ENCODE measurements around the gene TPRA1.

The TPRA1 gene

DNA sequence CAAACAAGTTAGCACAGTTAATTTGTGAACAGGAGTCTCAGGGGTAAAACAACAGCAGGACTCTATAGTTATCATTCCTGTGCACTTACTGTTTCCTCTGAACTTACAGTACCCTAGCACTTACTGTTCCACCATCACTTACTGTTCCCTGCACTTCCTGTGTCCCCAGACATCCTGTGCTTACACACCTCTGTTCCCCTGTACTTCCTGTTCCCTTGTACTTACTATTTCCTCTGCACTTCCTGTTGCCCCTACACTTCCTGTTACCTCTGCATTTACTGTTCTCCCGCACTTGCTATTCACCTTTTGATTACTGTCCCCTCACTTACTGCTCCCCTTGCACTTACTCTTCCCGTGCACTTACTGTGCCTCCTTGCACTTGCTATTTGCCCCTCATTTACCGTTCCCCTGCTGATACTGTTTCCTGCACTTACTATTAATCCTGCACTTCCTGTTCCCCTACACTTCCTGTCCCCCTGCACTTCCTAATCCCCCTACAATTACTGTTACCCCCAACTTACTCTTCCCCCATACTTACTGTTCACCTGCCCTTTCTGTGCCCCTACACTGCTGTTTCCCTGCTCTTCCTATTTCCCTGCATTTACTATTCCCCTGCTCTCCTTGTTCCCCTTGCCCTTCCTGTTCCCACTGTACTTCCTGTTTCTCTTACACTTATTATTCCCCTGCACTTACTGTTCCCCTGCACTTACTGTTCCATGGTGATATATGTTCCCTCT lies 30.3 kb downstream of the TPRA1 start:
- no peak for DNase-seq (ENCODE audit: low read depth, low spot score)

DNA sequence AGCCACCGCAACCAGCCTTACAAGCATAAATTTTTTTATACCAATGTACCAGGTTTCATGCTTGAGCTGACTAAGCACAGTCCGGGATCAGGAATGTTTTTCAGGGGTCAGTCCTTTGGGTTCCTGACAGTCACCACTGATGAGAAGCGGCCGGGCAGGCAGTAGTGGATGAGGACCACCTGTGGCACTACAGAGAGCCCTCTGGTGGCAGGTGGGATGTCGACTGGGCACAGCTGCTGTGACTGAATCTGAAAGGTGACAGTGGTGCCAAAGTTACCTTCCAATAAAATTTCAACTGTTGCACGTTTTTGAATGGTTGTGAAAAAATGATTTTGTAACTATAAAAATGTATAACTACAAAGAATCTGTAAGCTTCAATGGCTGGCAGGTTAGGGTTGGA lies 34.0 kb downstream of the TPRA1 start:
- DNase-seq (ENCODE audit: low read depth, low spot score), result no peak

DNA sequence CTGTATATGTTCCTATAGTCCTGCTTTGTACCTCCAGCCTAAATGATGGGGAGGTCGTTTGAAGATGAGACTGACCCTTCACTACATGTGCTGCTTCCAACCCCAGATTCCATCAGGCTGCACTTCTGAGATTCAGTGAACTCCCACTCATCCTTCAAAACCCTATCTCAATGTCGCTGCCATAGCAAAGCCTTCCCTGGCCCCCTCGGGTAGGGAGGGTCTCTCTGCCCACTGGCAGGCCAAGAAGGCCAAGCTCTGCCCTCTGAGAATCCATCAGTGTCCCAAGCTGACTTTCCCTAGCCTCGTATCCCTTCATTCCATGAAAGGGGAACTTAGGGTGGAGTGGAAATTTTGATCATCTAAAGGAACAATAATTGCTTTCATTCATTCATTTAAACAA lies 35.4 kb downstream of the TPRA1 start:
- DNase-seq (ENCODE audit: low read depth, low spot score), result no peak

DNA sequence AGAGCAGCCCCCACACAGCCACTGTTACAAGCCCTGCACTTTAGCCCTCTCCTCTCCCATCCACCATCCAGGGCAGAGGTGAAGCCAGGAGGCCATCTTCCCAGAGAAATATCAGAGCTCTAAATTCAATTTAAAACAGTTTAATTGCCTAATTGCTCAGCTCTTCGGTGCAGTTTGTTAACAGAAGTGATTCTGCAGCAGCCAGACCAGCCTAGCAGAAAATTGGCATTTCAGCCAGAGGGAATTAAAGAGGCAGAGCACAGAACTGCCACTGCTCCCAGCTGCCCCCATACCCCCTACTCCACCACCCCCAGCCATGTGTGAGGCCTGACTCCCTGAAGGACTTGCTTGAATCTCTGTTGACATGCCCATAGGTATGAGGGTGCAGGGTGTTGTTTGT lies 38.5 kb downstream of the TPRA1 start:
- no peak for DNase-seq (ENCODE audit: low read depth, low spot score)

DNA sequence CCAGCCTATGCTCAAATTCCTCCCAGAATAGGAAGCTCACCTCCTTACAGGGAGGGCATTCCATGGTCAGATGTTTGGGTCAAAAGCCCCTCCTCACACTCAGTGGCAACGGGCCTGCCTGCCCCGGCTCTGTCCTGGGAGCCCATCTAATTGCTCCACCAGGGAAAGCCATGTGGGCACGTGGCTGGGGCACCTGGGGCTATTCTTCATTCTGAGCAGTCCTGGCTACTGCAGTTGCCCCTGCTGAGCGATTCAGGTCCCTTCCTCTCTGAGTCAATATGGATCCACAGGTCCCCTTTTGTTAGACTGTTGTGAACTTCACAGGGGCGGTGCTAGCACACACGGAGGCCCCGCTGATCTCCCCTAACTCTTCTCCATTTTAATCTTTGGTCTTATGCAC lies 39.4 kb downstream of the TPRA1 start:
- no peak for DNase-seq (ENCODE audit: low read depth, low spot score)

DNA sequence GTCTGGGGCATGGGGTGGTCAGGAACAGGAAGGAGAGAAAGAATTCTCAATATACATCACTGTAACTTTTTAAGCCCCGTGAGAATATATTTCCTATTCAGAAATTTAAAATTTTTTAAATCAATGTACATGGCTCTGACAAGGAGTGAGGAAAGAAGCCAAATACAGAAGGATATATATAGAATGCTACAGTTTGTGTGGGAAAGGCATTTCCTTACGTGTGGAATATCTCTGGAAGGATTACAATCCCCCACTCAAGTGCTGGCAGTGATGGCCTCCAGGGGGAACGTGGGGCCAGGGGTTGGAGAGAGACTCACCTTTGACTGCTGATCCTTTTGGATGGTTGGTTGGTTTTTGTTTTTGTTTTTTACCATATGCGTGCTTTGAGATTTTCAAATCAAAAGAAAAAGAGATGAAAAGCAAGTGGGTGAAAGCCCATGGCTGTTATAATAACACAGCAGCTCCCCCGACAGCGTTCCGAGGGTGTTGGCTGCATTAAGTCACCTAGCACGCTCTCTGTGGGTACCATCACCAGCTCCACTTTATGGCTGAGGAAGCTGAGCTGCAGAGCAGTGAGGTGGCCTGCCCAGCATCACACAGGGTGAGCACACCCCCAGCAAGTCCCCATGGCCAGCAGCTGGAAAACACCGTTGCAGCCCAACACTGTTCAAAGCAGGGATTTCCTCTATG lies 39.9 kb downstream of the TPRA1 start:
- no peak for DNase-seq (ENCODE audit: low read depth, low spot score)

DNA sequence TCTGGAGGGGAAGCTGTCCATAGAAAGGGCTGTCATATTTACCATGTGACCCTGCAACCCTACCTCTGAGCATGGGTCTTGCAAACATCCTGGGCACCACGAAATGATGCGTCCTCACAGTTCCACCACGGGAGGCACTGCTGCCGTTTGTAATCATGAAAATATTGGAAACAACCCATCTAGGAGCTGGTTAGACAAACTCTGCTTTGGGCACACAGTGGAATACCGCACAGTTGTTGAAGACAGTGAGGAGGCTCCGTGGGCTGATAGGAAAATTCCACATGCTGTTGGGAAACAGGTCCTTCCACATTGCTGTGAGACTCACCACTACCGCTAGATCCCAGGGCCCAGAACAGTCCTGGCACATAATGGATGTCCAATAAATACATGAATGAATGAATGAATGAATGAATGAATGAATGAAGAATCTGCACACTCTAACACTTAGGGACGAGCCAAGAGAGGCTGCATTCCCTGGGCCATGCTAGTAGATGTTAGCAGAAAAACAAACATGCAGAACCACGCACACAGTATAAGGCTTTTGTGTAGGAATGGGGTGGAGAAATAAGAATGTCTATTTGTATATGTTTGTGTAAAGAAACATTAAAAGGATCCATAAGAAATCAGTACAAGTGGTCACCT lies 40.6 kb downstream of the TPRA1 start:
- DNase-seq (ENCODE audit: low read depth, low spot score), result no peak

DNA sequence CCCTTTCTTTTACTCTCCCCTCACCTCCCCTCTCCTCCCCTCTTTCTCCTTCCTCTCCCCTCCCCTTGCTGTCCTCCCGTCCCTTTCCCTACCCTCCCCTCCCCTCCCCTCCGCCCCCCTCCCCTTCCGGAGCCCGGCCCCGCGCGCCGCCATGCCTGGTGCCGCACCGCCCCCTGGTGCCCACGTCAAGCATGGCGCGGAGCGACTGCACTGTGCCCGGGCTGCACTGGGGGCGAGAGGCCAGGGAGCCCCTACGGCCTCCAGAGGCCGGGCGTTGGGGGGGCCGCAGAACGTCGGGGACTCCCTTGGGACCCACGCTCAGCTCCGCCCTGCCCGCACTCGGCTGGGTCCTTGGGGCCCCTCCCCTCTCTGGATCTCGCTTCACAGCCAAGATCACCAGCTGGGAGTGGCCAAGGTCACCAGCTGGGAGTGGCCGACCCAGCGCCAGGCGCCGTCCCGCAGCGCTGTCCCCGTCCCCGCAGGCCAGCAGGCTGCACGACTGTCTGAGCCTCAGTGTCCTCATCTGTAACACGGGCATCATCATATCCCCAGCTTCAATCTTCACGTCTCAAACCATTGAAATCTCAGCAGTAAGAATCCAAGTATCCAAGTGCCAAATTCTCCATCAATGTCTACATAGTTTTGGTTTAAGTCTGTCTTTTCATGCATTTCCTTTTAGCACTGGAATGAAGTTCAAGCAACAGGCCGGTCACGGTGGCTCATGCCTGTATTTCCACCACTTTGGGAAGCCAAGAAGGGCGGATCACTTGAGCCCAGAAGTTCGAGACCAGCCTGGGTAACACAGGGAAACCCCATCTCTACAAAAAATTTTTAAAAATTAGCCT lies 42.5 kb downstream of the TPRA1 start:
- DNase-seq (ENCODE audit: low read depth, low spot score), result no peak

DNA sequence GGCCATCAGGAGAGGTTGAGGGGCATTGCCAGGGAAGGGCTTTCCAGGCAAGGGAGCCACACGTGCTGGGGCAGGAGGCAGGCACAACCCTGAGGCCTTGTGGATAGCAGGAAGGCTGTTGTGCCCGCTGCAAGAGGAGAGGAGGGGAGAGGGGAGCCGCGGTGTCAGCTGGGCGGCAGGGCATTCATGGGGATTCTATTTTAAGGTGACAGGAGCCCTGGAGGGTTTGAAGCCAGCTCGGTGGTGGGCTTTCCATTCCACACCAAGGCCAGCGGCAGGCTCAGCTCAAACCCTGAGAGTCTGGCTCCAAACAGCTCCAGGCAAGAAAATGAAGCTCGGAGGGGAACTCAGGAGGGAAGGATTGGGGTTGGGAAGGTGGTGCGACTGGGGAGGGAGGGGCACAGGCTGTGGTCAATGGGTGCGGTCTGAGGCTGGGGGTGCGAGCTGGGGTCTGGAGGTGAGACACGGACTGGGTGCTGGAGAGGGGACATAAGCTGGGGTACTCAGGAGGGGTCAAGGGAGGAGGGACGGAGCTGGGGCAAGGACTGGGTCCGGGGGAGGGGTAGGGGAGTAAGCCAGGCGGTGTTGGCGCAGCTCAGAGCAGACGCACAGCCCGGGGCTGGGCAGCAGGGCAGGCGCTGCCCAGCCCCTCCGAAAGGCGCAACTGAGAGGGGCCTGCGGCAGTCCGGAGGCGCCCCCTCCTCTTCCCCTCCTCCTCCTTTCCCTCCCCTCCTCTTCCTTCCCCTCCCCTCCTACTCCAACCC lies 43.4 kb downstream of the TPRA1 start:
- DNase-seq (ENCODE audit: low read depth, low spot score), result no peak

DNA sequence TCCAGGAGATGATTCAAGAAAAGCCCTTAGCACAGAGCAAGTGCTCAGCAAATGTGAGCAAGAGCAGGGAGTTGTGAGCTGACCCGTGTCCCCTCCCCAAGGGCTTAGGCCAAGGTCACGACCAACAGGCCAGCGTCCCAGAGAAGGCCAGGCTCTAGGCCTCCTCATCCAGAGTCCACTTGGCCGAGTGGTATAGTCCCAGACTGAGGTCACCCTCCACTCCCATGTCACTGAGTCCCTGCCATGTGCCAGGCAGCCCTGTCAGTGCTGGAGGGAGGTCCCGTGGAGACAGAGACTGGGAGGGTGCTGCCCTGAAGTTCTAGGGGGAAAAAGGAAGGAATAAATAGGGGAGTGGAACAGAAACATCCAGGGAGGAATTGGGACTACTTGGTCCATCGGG lies 44.0 kb downstream of the TPRA1 start:
- no peak for DNase-seq (ENCODE audit: low read depth, low spot score)

DNA sequence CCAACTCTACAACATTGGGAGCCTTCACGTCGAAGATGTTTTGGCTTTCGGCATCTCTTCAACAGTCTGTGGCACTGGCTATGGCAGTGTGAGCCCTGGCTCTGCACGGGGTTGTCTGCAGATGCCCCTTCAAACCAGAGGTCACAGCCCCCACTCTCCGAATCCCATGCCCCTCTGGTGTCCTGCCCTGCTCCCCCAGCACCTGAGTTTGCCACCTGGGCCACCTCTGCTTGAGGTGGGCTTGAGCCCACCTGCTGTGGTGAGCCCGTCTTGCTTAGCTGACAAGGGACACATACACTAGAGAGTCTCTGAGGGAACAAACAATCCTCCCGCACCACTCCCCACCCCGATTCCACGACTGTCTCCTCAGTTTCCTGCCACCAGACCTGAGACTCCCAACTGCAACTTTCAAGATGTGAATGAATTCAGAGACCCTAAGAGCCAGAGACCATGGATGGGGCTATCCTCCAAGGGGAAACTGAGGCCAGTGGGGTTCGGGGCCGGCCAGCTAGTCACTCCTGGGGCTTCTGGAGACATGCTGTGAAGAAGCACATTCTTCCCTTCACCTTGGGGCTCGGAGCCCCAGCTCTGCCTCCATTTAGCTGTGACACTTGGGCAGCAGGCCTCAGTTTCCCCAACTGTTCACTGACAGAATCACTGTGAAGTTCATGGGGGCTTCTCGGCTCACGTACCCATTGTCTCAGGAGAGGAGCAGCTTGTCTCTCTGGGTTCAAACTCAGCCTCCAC lies 44.6 kb downstream of the TPRA1 start:
- no peak for DNase-seq (ENCODE audit: low read depth, low spot score)

DNA sequence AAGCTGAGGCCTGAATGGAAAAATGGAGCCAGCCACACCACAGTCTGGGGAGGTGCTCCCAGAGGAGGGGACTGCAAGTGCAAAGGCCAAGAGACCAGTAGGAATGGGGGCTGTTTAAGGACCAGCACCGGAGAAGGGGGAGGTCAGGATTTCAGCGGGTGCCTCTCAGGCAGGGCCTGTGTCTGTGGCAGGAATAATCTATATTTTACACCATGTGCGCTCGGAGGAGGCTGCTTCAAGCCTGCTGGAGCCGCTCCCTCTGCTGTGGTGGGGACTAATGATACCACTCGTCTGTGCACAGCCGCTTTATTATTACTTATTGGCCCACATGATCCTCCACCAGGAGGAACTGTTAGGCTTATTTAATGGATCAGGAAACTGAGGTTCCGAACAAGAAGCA lies 45.3 kb downstream of the TPRA1 start:
- DNase-seq (ENCODE audit: low read depth, low spot score), result no peak

DNA sequence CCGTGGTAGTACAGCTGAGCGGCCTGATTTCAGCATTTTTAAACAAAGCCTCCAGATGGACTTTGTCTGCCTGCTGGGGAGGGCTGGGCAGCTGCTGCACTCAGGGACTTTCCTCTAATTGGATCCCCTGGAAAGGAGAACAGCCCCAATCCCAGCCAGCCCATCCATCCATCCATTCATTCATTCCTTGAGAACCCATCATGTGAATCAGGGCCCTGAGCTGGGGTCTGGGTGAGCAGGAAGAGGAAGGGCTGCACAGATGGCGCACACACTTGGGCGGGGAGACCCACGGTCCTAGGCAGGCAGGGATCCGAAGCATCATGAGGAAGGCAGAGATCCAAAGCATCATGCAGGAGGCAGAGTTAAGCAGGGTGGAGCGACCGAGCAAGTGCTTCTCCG lies 45.7 kb downstream of the TPRA1 start:
- no peak for DNase-seq (ENCODE audit: low read depth, low spot score)

DNA sequence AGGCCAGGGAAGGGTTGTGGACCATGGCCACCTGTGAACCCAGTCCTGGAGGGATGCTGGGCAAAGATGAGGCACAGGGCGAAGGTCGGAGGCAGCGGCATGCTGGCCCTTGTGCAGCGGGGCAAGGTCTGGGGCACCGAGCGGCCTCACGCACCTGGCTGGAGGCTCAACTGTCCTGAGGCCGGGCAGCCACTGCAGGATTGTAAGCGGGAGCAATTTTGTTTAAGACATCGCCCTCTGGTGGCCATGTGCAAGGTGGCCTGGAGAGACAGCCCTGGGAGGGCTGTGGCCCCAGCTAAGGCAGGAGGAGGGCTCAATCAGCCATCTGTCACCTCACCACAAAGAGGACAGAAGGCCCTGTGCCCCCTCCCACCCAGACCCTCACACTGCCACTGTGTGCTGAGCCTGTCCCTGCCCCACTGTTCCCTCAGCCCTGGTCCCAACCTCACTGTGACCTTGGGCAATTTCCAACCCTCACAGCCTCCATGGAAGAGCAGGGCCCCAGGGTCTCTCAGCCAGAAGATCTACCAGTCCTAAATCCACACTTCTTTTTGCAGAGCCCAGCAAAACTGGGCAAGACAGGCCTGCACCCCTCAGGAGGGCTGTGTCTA lies 46.2 kb downstream of the TPRA1 start:
- DNase-seq (ENCODE audit: low read depth, low spot score), result no peak

DNA sequence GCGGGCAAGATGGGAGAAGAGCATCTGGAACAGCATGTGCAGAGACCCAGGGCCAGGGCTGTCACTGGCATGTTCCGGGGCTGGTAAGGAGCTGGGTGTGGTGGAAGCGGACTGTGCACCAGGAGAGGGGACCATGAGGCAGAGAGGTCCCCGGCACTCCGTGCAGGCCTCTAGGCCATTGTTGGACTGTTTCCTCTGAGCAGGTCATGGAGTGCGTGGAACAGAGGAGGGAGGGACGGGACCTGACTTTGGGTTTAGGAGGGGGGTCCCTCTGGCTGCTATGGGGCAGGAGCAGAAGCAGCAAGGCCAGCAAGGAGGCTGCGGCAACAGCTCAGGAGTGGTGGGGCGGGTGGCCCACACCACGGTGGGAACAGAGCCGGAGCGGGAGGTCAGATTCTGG lies 47.1 kb downstream of the TPRA1 start:
- no peak for DNase-seq (ENCODE audit: low read depth, low spot score)

DNA sequence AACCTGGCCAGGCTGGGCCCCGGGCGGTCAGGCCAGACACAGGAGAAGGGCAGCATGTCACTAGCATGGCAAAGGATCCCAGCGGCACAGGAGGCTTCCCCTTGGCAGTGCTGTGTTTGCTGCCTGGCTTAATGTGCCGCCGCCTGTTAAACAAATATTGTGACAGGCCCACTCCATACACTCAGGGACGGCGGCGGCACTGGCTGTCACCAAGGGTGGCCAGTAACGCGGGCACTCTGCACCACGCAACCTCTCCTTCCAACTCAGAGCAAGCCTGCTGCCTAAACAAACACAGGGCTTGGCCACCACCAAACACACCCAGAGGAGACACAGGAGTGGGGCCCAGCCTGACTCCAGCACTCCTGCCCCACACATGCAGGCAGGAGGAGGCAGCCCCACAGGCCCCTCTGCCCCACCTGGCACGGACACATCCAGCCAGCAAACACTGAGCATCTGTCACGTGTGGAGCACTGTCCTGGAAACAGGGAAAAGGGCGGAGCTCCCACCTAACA lies 48.0 kb downstream of the TPRA1 start:
- DNase-seq (ENCODE audit: low read depth, low spot score), result no peak

DNA sequence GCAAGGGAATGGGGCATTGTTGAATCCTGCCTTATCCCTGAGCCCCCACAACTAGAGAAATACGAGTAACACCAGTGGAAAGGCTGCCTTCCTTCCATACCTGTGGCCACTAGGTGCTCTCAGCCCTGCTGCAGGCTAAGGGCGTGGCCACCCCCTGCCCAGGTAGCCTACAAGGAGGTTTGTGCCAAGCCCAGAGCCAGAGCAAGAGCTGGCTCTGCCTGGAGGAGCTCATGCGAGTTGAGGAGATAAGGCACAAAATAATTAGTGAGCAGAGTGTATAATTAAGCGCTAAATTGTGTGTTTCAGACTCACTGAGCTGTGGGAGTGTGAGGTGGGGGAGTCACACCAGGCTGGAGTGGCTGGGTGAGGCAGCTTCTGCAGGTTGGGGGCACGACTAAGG lies 49.2 kb downstream of the TPRA1 start:
- no peak for DNase-seq (ENCODE audit: low read depth, low spot score)

DNA sequence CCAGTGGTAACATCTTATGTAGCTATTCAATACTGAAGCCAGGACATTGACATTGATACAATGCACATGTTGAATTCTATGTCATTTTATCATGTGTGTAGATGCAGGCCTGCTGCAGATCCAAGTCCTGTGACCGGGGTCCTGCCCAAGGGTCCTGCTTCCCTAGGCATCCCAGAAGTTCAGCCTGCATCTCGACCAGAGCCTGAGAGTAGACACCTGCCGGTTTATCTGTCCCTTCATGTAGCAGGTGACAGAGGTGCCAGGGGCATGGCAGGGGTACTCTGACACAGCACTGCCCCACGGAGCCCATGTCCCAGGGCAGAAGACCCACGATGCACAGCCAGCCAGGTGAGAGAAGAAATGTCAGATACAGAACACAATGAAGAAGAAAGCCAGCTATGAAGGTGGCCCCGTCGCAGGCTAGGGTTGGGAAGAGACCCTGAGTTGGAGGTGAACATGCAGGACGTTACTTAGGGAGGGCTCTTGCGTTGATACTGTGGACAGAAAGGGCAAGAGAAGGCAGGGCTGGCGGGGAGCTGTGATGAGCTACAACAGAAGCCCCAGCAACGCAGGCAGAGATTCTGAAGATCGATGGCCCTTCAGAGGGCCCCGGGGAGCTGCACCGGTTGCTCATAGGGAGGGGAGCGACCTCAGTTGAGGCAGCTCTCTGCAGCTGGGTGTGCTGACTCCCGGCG lies 51.0 kb downstream of the TPRA1 start:
- DNase-seq (ENCODE audit: low read depth, low spot score), result no peak

DNA sequence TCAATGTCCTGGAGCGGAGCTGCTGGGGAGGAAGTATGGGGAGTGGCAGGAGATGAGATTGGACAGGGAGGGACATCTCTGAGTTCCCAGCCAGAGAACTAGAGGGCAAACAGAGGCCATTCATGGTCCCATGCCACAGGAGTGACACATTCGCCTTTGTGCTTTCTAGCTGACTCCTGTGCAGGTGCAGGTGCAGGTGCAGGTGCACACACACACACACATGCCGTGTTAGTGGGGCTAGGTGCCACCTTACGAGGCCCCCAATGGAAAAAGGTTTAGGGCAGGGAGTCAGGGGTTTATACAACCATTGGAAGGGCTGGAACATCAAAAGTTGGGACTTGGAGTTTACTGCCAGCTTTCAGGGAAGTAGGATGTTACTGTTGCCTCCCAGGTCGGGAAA lies 52.0 kb downstream of the TPRA1 start:
- no peak for DNase-seq (ENCODE audit: low read depth, low spot score)

Data from iPS DF 19.7 (cell line).